Smooth muscle cell (in vitro differentiated cells): ENCODE data around the gene TIGAR. TPM values are rescaled to one million over a fixed set of nuclear protein-coding genes. Genes with fewer than 3 reads are reported as not detected.
A peak's percentile ranks its signal among the peaks of the same experiment; 100 is the strongest.

Source experiments
- DNase-seq: peaks from one replicate; lab custom pipeline; 2025; ENCODE audit not compliant: unreplicated experiment; lab: John Stamatoyannopoulos, UW
- H2AFZ ChIP-seq: fragments of 200-600 bp; sonication (generic); 2 replicates; pipeline ENCODE4 v1.6.0; 2016; ENCODE audit warnings: antibody characterized with exemption, low read depth, mild to moderate bottlenecking
- H3F3A ChIP-seq: fragments of 200-600 bp; sonication (generic); 2 replicates; pipeline ENCODE4 v1.6.0; 2017; ENCODE audit warnings: antibody characterized with exemption, low read depth
- H3K27ac ChIP-seq: fragments of 200-600 bp; sonication (generic); 2 replicates; pipeline ENCODE4 v1.5.1; 2016; ENCODE audit warnings: low read depth, mild to moderate bottlenecking
- H3K27me3 ChIP-seq: fragments of 200-600 bp; sonication (generic); 2 replicates; pipeline ENCODE4 v1.6.1; 2016; ENCODE audit warnings: low read depth, mild to moderate bottlenecking
- H3K36me3 ChIP-seq: fragments of 200-600 bp; sonication (generic); 2 replicates; pipeline ENCODE4 v1.5.1; 2016; ENCODE audit warnings: low read depth
- H3K4me1 ChIP-seq: fragments of 200-600 bp; sonication (generic); 2 replicates; pipeline ENCODE4 v1.5.1; 2016; ENCODE audit warnings: low read depth
- H3K4me2 ChIP-seq: fragments of 200-600 bp; sonication (generic); 2 replicates; pipeline ENCODE4 v1.6.0; 2016; ENCODE audit warnings: mild to moderate bottlenecking
- H3K4me3 ChIP-seq: fragments of 200-600 bp; sonication (generic); 2 replicates; pipeline ENCODE4 v1.5.1; 2016; ENCODE audit warnings: mild to moderate bottlenecking
- H3K79me2 ChIP-seq: fragments of 200-600 bp; sonication (generic); 2 replicates; pipeline ENCODE4 v1.6.0; 2016; ENCODE audit warnings: low read depth, mild to moderate bottlenecking
- H3K9ac ChIP-seq: fragments of 200-600 bp; sonication (generic); 2 replicates; pipeline ENCODE4 v1.6.0; 2016; ENCODE audit warnings: low read depth
- H3K9me3 ChIP-seq: fragments of 200-600 bp; sonication (generic); replicated peaks from 2 replicates; pipeline ENCODE4 v1.5.1; 2016; ENCODE audit warnings: low read depth
- H4K20me1 ChIP-seq: fragments of 200-600 bp; sonication (generic); 2 replicates; pipeline ENCODE4 v1.6.0; 2016; ENCODE audit warnings: low read depth
- CTCF ChIP-seq: fragments of 200-600 bp; sonication (generic); IDR thresholded peaks from 2 replicates; pipeline ENCODE4 v1.5.1; 2017; ENCODE audit warnings: borderline replicate concordance, mild to moderate bottlenecking, antibody characterized with exemption; ENCODE audit not compliant: insufficient read depth, poor library complexity, severe bottlenecking
- WGBS: methylation state at CpG from one replicate; pipeline ENCODE4 v1.1.7; 2016; ENCODE audit warnings: low lambda C conversion rate; 5-methylcytosine and 5-hydroxymethylcytosine counted together
- polyA plus RNA-seq: library from polyadenylated mRNA; unstranded; fragments of >200 nt; fragmentation: Nextera tagmentation; extraction: Ambion mirVana; gene quantifications from 2 replicates; pipeline ENCODE4 v1.2.1, GENCODE V29; 2016
- total RNA-seq: library from RNA; depleted of rRNA; stranded (reverse); fragments of >200 nt; gene quantifications from 2 replicates; pipeline ENCODE4 v1.2.3, GENCODE V29; 2014

Gene TIGAR
- total and polyA plus RNA-seq, 2 experiments from 2014 or later = 21.6 to 26.1 TPM

DNA sequence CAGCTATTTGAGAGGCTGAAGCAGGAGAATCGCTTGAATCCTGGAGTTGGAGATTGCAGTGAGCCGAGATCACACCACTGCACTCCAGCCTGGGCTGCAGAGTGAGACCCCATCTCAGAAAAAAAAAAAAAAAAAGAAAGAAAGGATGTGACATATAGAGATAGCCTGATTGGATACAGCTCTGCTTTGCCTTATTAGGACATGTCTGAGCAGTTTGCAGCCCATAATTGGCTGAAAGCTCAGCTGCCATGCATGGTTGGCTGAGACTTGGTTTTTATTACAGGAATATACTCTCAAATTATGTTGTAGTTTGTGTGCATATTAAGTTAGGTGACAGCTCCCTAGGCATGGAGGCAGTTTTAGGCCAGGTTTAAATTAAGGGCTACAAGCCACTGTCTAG, 6.3 kb downstream of the TIGAR start:
- no peak overlapping the region for H3K4me2 ChIP-seq
- H3K9ac ChIP-seq = no peak overlapping the region
- H3K36me3 ChIP-seq = no peaks in the 10 kb centered on the region
- no peak overlapping the region for H3K27ac ChIP-seq
- no peaks in the 10 kb centered on the region for H3K27me3 ChIP-seq
- no peak overlapping the region for H2AFZ ChIP-seq
- 92% methylated on average over 2 of the region's 2 CpGs for WGBS
- H3F3A ChIP-seq = no peaks in the 10 kb centered on the region
- H3K79me2 ChIP-seq = peaks cover 95% of the 10 kb centered on the region
- no peaks in the 10 kb centered on the region for H3K9me3 ChIP-seq
- peaks cover 97% of the 10 kb centered on the region for H4K20me1 ChIP-seq
- no peak for DNase-seq
- peaks cover 4% of the 10 kb centered on the region for H3K4me1 ChIP-seq
- H3K4me3 ChIP-seq = no peak overlapping the region
- TF ChIP-seq CTCF = no peak

- no peak for DNase-seq
- Histone ChIP-seq H3K4me1 (no peaks in the 10 kb centered on the region), H3K27ac (peak overlapping the region; percentile 15), H3K9me3 (no peaks in the 10 kb centered on the region), H2AFZ (no peak overlapping the region), H3K36me3 (peaks cover 4% of the 10 kb centered on the region), H3K79me2 (peaks cover 89% of the 10 kb centered on the region), H3K9ac (no peak overlapping the region), H4K20me1 (peaks cover 91% of the 10 kb centered on the region), H3K27me3 (no peaks in the 10 kb centered on the region), H3F3A (no peaks in the 10 kb centered on the region), H3K4me2 (no peak overlapping the region), H3K4me3 (no peak overlapping the region)
- TF ChIP-seq CTCF = no peak
- 97% methylated on average over 3 of the region's 3 CpGs for WGBS
Observed at GRCh38 chr12:4330203-4330602, 9.2 kb downstream of the TIGAR start.

DNA sequence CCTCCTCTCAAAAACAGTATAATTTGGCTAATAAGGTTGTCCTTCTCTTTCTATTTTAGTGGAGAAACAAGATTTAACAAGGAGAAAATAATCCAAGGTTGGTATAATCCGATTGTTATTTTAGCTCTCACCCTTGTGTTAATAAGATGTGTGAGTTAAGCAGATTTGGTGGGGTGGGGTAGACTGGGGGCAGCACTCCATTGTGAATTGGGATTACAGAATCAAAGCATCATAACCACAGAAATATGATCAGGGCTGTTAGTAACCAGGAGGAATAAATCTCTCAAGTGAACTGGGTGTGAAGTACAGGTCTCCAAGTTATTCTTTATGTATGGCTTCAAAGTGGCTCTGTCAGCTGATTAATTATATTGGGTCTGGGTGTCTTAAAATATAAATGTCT, 10.2 kb downstream of the TIGAR start:
- Histone ChIP-seq H3K4me2 (no peak overlapping the region), H3K9me3 (no peaks in the 10 kb centered on the region), H3K27ac (peak overlapping the region; percentile 15), H3F3A (no peaks in the 10 kb centered on the region), H3K36me3 (peaks cover 4% of the 10 kb centered on the region), H3K27me3 (no peaks in the 10 kb centered on the region), H3K79me2 (peaks cover 79% of the 10 kb centered on the region), H3K9ac (no peak overlapping the region), H3K4me3 (no peak overlapping the region), H3K4me1 (no peaks in the 10 kb centered on the region), H4K20me1 (peaks cover 91% of the 10 kb centered on the region), H2AFZ (no peak overlapping the region)
- 100% methylated on average over 1 of the region's 1 CpG for WGBS
- no peak for TF ChIP-seq CTCF
- no peak for DNase-seq

- TF ChIP-seq CTCF = no peak
- Histone ChIP-seq H2AFZ (no peak overlapping the region), H3K27me3 (no peaks in the 10 kb centered on the region), H3K4me3 (no peak overlapping the region), H3K4me2 (no peak overlapping the region), H3F3A (no peaks in the 10 kb centered on the region), H3K79me2 (peaks cover 73% of the 10 kb centered on the region), H3K27ac (no peak overlapping the region), H3K9me3 (no peaks in the 10 kb centered on the region), H3K36me3 (peaks cover 4% of the 10 kb centered on the region), H4K20me1 (peaks cover 85% of the 10 kb centered on the region), H3K4me1 (no peaks in the 10 kb centered on the region), H3K9ac (no peak overlapping the region)
- DNase-seq = no peak
- 70% methylated on average over 4 of the region's 4 CpGs for WGBS
Observed at GRCh38 chr12:4331842-4332241, 10.8 kb downstream of the TIGAR start.
